ENCODE measurements around the gene ARL14EP. TPM values are rescaled to one million over a fixed set of nuclear protein-coding genes. Genes with fewer than 3 reads are reported as not detected.

ARL14EP gene
- total and polyA plus RNA-seq, 2 of the 8 experiments (the other 6 are each of a cell fraction or from before 2014, with no cell fraction given) = 14.3 to 29.6 TPM

GRCh38 chr11:30292545-30292944 is 30.4 kb upstream of the ARL14EP start (continued):
- TF ChIP-seq CHD7 (IDR thresholded peaks at IDR 0.05; ENCODE audit: insufficient replicate concordance, low read length) = no peak

Measured in H1 (cell line).